ENCODE measurements around the gene MORF4L2.
"Not testable (repeated sequence)": the region's sequence is repeated elsewhere in the genome, so short reads cannot be mapped to it uniquely, and the experiment has no call there.

The MORF4L2 gene

GRCh38 chrX:103681443-103681842 is 5.1 kb downstream of the MORF4L2 start:
- no peak for FAIRE-seq

GRCh38 chrX:103678199-103678993 is 8.1 kb downstream of the MORF4L2 start:
- FAIRE-seq (no peak), DNase-seq (ENCODE audit: insufficient read length, low spot score) (no peak)

More at GRCh38 chrX:103681443-103681842, 5.1 kb downstream of the MORF4L2 start:
- no peak for DNase-seq (ENCODE audit: insufficient read length, low spot score)

GRCh38 chrX:103674531-103675454 is 11.7 kb downstream of the MORF4L2 start:
- DNase-seq (ENCODE audit: insufficient read length, low spot score) (no peak), FAIRE-seq (no peak)

DNA sequence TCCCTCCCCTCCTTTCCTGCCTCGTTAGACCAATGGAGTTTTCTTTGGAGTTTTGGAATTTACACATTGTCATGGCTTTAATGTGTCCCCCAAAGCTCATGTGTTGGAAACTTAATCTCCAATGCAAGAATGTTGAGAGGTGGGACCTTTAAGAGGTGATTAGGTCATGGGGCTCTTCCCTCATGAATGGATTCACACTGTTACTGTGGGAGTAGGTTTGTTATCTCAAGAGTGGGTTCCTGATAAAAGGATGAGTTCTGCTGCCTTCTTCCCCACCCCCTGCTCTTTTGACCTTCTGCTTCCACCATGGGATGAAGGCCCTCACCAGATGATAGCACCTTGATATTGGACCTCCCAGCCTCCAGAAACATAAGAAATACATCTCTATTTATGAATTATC is 16.8 kb downstream of the MORF4L2 start:
- DNase-seq (ENCODE audit: insufficient read length, low spot score): no peak
- no peak for FAIRE-seq

DNA sequence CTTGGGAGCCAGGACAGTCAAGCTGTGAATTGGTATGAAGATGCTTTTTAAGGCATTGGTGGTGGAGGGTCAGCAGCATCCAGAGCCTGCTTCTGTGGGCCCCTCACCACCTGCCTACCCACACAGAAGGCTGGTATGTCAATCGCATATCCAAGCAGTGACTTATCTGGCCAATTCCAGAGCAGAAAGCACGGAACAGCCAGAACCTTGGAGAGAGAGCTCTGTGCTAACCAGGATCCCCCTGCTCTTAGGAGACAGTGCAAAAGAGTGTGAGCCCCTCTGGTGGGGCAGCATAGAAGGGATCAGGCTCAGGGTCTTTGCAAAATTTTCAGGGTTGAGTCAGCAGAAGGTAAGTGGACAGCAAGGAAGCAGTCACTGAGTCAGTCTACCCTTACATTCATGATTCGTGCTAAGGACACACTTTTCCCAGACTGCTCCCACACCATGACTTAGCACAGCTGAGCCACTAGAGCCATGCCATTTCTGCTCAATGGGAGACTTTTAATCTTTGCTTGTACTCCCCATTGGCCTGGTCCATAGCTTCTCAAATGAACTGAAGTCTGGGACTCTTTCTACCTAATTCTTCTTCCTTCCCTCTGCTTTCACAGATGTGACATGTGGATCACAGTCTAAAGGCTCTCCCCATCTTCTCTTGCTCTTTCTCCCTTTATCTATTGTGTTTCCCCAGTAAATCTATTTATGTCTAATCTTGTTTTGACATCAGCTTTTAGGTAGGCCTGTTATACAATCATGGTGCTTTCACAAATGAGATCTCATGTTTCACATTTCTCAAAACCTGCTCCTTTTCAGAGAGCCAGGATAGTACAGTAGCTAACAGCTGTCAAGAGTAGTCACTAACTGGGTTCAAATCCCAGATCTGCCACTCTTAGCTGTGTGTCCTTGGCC is 20.0 kb downstream of the MORF4L2 start:
- no peak for DNase-seq (ENCODE audit: insufficient read length, low spot score)
- FAIRE-seq: no peak

DNA sequence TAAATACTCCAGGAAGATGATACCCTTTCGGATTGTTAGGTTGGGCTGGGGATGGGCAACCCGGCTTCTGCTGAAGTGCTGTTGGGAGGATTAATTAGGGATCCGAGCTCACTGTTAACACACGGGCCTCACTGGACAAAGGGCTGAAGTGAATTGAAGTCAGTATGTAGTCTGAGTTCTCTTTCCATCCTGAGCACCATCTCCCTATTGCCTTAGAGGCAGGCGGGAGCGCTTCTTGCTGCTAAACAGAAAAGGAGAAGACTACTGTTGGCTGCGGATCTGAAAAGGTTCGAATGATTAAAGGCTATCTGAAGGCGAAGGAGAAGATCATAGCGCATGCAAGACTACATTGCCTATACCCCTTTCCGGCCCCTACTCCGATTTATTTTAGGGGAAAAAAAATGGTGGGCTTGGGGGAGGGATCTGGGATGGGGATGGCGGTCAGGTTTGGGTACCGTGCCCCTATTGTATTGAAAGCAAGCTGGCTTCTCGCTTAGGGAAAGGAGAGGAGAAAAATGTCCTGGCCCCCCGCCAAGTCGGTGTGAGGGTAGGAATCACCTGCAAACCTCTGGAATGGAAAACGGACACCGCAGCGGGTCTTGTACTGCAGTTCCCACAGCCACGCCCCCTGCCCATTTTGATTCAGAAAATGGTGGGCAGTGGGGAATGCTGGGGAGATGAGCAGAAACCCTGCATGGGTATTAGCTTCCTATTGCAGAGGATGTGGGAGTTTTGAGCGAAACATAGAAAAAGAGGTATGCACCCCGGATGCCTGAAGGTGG is 22.3 kb downstream of the MORF4L2 start:
- DNase-seq (ENCODE audit: insufficient read length, low spot score) (no peak), FAIRE-seq (no peak)

DNA sequence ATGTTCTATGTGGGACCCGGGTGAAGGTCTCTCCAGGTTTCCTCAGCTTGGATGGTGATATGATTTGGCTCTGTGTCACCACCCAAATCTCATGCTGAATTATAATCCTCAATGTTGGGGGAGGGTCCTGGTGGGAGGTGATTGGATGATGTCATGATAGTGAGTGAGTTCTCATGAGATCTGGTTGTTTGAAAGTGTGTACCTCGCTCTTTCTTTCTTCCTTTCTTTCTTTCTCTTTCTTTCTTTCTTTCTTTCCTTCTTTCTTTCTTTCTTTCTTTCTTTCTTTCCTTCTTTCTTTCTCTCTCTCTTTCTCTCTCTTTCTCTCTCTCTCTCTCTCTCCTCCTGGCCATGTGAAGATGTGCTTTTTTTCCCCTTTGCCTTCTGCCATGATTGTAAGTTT is 27.0 kb downstream of the MORF4L2 start:
- FAIRE-seq; DNase-seq (ENCODE audit: insufficient read length, low spot score): not testable (repeated sequence)

- DNase-seq (ENCODE audit: insufficient read length, low spot score): no peak
- FAIRE-seq: no peak
Observed at GRCh38 chrX:103658681-103659433, 27.6 kb downstream of the MORF4L2 start.

GRCh38 chrX:103657066-103657465 is 29.4 kb downstream of the MORF4L2 start:
- DNase-seq (ENCODE audit: insufficient read length, low spot score); FAIRE-seq: not testable (repeated sequence)

- DNase-seq (ENCODE audit: insufficient read length, low spot score) (peak; percentile 11), FAIRE-seq (no peak)
Observed at GRCh38 chrX:103656617-103657016, 29.9 kb downstream of the MORF4L2 start.

DNA sequence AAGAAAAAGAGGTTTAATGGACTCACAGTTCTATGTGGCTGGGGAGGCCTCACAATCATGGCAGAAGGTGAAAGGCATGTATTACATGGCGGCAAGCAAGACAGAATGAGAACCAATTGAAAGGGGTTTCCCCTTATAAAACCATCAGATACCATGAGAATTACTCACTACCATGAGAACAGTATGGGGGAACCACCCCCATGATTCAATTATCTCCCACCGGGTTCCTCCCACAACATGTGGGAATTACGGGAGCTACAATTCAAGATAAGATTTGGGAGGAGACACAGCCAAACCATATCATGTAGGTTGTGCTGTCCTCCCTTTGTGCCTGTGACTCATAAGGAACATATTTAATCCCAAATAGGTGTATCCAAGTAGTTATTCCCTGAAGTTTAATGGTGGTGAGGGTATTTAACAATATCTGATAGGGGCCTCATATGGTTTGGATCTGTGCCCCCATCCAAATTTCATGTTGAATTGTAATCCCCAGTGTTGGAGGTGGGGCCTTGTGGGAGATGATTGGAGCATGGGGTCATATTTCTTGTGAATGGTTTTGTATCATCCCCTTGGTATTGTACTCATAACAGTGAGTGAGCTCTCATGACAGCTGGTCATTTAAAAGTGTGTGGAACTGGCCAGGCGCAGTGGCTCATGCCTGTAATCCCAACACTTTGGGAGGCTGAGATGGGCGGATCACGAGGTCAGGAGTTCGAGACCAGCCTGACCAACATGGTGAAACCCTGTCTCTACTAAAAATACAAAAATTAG is 31.1 kb downstream of the MORF4L2 start:
- FAIRE-seq; DNase-seq (ENCODE audit: insufficient read length, low spot score): not testable (repeated sequence)

DNA sequence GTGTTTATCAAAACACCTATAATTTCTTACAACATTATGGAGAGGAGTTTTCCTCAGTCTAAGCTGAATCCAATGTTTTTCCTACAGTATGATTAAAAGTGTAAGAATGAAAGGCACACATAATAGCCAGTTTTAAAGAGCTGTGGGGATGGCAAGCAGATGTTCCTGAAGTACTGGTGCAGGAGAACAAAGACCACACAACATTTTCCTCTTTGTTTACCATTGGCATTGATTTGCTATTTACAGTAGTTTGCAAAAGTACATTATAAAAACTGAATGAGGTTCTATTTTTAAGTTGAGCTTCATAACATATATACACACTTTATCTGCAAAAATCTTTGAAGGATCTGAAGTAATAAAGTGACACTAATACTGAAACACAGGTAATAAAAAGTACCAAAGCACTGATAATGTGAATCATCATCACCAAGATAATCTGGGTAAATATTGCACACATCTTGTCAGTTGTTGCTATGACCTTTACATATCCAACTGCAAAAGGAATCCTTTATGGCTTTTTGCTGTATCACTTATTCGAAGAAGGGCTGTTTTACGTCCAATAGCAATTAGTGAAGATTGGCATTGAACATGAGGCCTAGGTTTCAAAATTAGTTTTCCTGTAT is 35.2 kb downstream of the MORF4L2 start:
- FAIRE-seq: no peak
- DNase-seq (ENCODE audit: insufficient read length, low spot score): no peak

DNA sequence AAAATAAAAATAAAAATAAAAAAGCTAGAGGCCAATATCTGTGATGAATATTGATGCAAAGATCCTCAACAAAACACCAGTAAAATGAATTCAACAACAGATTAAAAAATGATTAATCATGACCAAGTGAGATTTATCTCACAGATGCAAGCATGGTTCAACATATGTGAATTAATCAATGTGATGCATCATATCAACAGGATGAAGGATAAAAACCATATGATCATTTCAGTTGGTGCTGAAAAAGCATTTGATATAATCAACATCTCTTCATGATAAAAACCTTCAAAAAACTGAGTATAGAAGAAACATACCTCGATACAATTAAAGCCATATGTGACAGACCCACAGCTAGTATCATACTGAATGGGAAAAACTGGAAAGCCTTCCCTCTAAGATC is 38.9 kb downstream of the MORF4L2 start:
- FAIRE-seq (no peak), DNase-seq (ENCODE audit: insufficient read length, low spot score) (no peak)

DNA sequence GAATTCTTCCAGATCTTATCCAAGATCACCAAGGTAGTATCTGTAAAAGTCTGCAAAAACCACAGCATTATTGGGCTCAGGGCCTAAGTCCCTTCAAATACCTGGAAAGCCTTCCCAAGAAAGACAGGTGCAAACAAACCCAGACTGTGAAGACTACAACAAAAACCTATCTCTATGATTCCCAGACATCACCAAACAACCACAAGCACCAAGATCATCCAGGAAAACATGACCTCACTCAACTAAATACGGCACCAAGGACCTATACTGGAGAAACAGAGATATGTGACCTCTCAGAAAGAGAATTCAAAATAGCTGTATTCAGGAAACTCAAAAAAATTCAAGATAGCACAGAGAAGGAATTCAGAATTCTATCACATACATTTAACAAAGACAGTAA is 42.4 kb downstream of the MORF4L2 start:
- FAIRE-seq (no peak), DNase-seq (ENCODE audit: insufficient read length, low spot score) (no peak)

- DNase-seq (ENCODE audit: insufficient read length, low spot score) (no peak), FAIRE-seq (no peak)
Observed at GRCh38 chrX:103640401-103641155, 45.9 kb downstream of the MORF4L2 start.

DNA sequence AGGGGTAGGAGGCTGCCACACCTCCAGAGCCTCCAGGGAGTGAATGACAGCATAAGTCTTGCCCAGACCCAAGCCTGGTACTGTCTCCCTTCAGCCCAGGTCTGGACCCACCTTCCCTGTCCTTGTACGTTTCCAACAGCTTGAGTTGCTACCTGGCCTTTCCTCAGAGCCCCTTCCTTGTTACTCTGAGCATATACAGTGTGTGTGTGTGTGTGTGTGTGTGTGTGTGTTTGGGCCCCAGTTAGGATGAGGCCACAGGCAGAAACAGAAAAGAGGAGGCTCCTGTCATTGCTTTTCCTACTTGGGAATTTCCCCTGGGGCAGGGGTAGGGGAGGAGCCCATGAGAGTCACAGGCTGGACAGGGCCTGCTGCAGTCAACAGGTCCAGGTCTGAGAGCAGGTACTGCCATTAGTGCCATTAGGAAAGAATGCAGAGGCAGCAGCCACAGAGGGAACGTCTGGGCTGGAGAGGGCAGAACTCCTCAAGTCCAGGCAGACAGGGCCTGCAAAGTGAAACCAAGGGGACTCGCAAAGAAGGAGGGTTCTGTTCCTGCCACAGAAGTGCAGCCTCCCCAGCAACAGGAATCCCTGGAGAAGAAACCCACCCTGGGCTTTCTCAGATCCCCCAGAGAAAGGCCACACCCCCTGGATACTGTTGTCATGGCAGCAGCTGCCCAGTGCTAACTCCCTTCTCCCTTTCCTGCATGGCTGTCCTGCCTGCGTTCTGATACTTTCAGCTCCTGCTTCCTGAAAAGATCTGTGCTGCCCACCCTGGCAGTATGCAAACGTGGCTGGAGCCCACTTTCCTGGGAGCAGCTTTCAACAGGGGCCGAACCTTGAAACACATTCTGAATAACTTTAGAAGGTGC is 47.8 kb downstream of the MORF4L2 start:
- not testable (repeated sequence) for FAIRE-seq; DNase-seq (ENCODE audit: insufficient read length, low spot score)

Measured in HTR-8/SVneo (cell line).